Osteoblast (primary cell): ENCODE data around the gene DDIT3. TPM values are rescaled to one million over a fixed set of nuclear protein-coding genes. Genes with fewer than 3 reads are reported as not detected.
A peak's percentile ranks its signal among the peaks of the same experiment; 100 is the strongest.

ENCODE experiments used
- DNase-seq: peaks from one replicate; pipeline ENCODE4 v3.0.0; 2011; ENCODE audit warnings: low spot score, mixed read lengths; ENCODE audit not compliant: insufficient read length; ENCODE audit errors: missing footprints
- H2AFZ ChIP-seq: 2 replicates; pipeline ENCODE4 v1.6.0; 2011; ENCODE audit warnings: mild to moderate bottlenecking, low read length
- H3K27ac ChIP-seq: 2 replicates; pipeline ENCODE4 v1.5.1; 2011; ENCODE audit warnings: mild to moderate bottlenecking, low read depth, low read length, moderate library complexity
- H3K27me3 ChIP-seq: 2 replicates; pipeline ENCODE4 v1.6.0; 2012; ENCODE audit warnings: mild to moderate bottlenecking, control low read depth, inconsistent platforms, low read length, moderate library complexity; ENCODE audit not compliant: insufficient read depth
- H3K36me3 ChIP-seq: 2 replicates; pipeline ENCODE4 v1.5.1; 2011; ENCODE audit warnings: mild to moderate bottlenecking, low read length, control low read depth, moderate library complexity; ENCODE audit not compliant: insufficient read depth
- H3K4me1 ChIP-seq: 2 replicates; pipeline ENCODE4 v1.5.1; 2011; ENCODE audit warnings: mild to moderate bottlenecking, low read length, control low read depth, moderate library complexity; ENCODE audit not compliant: insufficient read depth
- H3K4me2 ChIP-seq: 2 replicates; pipeline ENCODE4 v1.6.0; 2011; ENCODE audit warnings: mild to moderate bottlenecking, low read length; ENCODE audit not compliant: insufficient read depth
- H3K4me3 ChIP-seq: fragments of 200-600 bp; sonication (generic); 3 replicates; pipeline ENCODE4 v1.5.1; 2012; ENCODE audit warnings: mild to moderate bottlenecking, low read length, inconsistent platforms; ENCODE audit not compliant: insufficient read depth
- H3K79me2 ChIP-seq: 2 replicates; pipeline ENCODE4 v1.6.0; 2012; ENCODE audit warnings: mild to moderate bottlenecking, low read length, control low read depth, inconsistent platforms; ENCODE audit not compliant: insufficient read depth
- H3K9me3 ChIP-seq: 2 replicates; pipeline ENCODE4 v1.5.1; 2011; ENCODE audit warnings: low read depth, low read length, control low read depth
- H4K20me1 ChIP-seq: 2 replicates; pipeline ENCODE4 v1.6.0; 2012; ENCODE audit warnings: mild to moderate bottlenecking, low read length, control low read depth; ENCODE audit not compliant: insufficient read depth
- CTCF ChIP-seq: IDR thresholded peaks from 2 replicates; pipeline ENCODE4 v1.5.1; 2011; ENCODE audit warnings: mild to moderate bottlenecking, low read depth, low read length, moderate library complexity; ENCODE audit errors: extremely low read depth
- total RNA-seq: library from RNA; depleted of rRNA; stranded (reverse); fragments of >200 nt; gene quantifications from 2 replicates; pipeline ENCODE4 v1.2.3, GENCODE V29; 2012

The DDIT3 gene
- total RNA-seq, 1 donor = 136 TPM

- Histone ChIP-seq H3K36me3 (peaks cover 15% of the 10 kb centered on the region), H3K27me3 (peaks cover 12% of the 10 kb centered on the region), H3K9me3 (no peaks in the 10 kb centered on the region), H3K4me3 (no peak overlapping the region), H3K4me1 (peaks cover 9% of the 10 kb centered on the region), H3K79me2 (peaks cover 27% of the 10 kb centered on the region), H3K4me2 (no peak overlapping the region), H2AFZ (no peak overlapping the region), H4K20me1 (peaks cover 7% of the 10 kb centered on the region), H3K27ac (no peak overlapping the region)
- TF ChIP-seq CTCF = no peak
- DNase-seq = no peak
Measured at GRCh38 chr12:57485695-57486094, 34.6 kb downstream of the DDIT3 start.

GRCh38 chr12:57483466-57483865 is 36.8 kb downstream of the DDIT3 start:
- H3K27ac ChIP-seq = no peak overlapping the region
- H3K36me3 ChIP-seq = no peaks in the 10 kb centered on the region
- peaks cover 27% of the 10 kb centered on the region for H3K27me3 ChIP-seq
- H3K9me3 ChIP-seq = no peaks in the 10 kb centered on the region
- H3K4me3 ChIP-seq = no peak overlapping the region
- H4K20me1 ChIP-seq = no peaks in the 10 kb centered on the region
- DNase-seq = no peak
- no peak overlapping the region for H2AFZ ChIP-seq
- H3K4me2 ChIP-seq = no peak overlapping the region
- no peaks in the 10 kb centered on the region for H3K4me1 ChIP-seq
- H3K79me2 ChIP-seq = peaks cover 6% of the 10 kb centered on the region
- TF ChIP-seq CTCF = no peak

- Histone ChIP-seq H3K9me3 (no peaks in the 10 kb centered on the region), H3K79me2 (no peaks in the 10 kb centered on the region), H3K27me3 (peaks cover 41% of the 10 kb centered on the region), H3K27ac (no peak overlapping the region), H3K4me2 (no peak overlapping the region), H3K4me1 (no peaks in the 10 kb centered on the region), H3K36me3 (no peaks in the 10 kb centered on the region), H4K20me1 (no peaks in the 10 kb centered on the region), H3K4me3 (no peak overlapping the region), H2AFZ (no peak overlapping the region)
- no peak for TF ChIP-seq CTCF
- DNase-seq = no peak
Measured at GRCh38 chr12:57481671-57482070, 38.6 kb downstream of the DDIT3 start.

GRCh38 chr12:57479376-57480115 is 40.8 kb downstream of the DDIT3 start, which contains the start of gene ARHGAP9:
ARHGAP9 (minus strand) TSS chr12:57479866; CDS start chr12:57479406, 460 bp downstream.
- H3K27me3 ChIP-seq = peaks cover 63% of the 10 kb centered on the region
- H2AFZ ChIP-seq = no peak within 1 kb of the TSS
- H3K4me3 ChIP-seq = no peak within 1 kb of the TSS
- H3K79me2 ChIP-seq = no peaks in the 10 kb centered on the region
- H3K4me1 ChIP-seq = no peaks in the 10 kb centered on the region
- H4K20me1 ChIP-seq = no peaks in the 10 kb centered on the region
- no peaks in the 10 kb centered on the region for H3K36me3 ChIP-seq
- H3K27ac ChIP-seq = no peak within 1 kb of the TSS
- H3K4me2 ChIP-seq = no peak within 1 kb of the TSS
- DNase-seq = peak; percentile 74
- no peaks in the 10 kb centered on the region for H3K9me3 ChIP-seq
- TF ChIP-seq CTCF = no peak
